ENCODE data around the gene PNPLA6. TPM values are rescaled to one million over a fixed set of nuclear protein-coding genes. Genes with fewer than 3 reads are reported as not detected.

PNPLA6 gene
- total and polyA plus RNA-seq, 9 of the 15 experiments (the other 6 are each of a cell fraction or from before 2014, with no cell fraction given): 0.07 to 30.2 (median 8.3) TPM

DNA sequence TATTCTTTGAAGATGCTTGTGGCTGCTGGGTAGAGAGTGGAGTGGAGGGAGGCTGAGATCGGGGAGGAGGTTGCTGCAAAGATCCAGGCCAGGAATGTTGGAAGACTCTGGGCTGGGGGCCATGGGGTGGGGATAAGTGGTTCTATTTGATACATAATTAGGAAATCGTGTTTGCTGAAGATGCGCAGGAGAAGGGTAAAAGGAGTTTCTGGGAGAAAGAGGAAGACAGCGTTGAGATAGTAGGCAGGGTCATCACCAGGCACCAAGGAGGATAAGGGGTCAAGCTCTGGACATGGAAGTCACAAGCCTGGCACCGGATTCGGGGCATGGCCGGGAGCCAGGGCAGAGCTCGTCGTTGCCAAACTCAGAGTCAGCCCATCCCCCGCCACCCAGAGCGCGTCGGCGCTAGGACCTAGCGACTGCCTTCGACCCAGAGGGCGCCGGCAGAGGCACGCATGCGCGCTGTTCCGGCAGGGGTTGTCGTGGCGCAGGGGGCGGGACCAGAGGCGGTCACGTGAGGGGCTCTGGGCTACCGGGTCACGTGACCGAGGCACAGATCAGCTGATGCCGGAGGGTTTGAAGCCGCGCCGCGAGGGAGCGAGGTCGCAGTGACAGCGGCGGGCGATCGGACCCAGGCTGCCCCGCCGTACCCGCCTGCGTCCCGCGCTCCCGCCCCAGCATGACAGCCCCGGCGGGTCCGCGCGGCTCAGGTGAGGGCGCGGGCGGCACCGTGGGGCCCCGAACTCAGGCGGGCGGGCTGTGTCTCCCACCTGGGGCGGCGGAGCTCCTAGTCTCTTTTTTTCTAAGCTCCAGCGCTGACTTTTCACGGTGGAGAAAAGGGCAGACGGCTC is 13.2 kb upstream of the PNPLA6 start, which contains the start of gene MCOLN1 (continued):
- TF ChIP-seq, protein P1, sequence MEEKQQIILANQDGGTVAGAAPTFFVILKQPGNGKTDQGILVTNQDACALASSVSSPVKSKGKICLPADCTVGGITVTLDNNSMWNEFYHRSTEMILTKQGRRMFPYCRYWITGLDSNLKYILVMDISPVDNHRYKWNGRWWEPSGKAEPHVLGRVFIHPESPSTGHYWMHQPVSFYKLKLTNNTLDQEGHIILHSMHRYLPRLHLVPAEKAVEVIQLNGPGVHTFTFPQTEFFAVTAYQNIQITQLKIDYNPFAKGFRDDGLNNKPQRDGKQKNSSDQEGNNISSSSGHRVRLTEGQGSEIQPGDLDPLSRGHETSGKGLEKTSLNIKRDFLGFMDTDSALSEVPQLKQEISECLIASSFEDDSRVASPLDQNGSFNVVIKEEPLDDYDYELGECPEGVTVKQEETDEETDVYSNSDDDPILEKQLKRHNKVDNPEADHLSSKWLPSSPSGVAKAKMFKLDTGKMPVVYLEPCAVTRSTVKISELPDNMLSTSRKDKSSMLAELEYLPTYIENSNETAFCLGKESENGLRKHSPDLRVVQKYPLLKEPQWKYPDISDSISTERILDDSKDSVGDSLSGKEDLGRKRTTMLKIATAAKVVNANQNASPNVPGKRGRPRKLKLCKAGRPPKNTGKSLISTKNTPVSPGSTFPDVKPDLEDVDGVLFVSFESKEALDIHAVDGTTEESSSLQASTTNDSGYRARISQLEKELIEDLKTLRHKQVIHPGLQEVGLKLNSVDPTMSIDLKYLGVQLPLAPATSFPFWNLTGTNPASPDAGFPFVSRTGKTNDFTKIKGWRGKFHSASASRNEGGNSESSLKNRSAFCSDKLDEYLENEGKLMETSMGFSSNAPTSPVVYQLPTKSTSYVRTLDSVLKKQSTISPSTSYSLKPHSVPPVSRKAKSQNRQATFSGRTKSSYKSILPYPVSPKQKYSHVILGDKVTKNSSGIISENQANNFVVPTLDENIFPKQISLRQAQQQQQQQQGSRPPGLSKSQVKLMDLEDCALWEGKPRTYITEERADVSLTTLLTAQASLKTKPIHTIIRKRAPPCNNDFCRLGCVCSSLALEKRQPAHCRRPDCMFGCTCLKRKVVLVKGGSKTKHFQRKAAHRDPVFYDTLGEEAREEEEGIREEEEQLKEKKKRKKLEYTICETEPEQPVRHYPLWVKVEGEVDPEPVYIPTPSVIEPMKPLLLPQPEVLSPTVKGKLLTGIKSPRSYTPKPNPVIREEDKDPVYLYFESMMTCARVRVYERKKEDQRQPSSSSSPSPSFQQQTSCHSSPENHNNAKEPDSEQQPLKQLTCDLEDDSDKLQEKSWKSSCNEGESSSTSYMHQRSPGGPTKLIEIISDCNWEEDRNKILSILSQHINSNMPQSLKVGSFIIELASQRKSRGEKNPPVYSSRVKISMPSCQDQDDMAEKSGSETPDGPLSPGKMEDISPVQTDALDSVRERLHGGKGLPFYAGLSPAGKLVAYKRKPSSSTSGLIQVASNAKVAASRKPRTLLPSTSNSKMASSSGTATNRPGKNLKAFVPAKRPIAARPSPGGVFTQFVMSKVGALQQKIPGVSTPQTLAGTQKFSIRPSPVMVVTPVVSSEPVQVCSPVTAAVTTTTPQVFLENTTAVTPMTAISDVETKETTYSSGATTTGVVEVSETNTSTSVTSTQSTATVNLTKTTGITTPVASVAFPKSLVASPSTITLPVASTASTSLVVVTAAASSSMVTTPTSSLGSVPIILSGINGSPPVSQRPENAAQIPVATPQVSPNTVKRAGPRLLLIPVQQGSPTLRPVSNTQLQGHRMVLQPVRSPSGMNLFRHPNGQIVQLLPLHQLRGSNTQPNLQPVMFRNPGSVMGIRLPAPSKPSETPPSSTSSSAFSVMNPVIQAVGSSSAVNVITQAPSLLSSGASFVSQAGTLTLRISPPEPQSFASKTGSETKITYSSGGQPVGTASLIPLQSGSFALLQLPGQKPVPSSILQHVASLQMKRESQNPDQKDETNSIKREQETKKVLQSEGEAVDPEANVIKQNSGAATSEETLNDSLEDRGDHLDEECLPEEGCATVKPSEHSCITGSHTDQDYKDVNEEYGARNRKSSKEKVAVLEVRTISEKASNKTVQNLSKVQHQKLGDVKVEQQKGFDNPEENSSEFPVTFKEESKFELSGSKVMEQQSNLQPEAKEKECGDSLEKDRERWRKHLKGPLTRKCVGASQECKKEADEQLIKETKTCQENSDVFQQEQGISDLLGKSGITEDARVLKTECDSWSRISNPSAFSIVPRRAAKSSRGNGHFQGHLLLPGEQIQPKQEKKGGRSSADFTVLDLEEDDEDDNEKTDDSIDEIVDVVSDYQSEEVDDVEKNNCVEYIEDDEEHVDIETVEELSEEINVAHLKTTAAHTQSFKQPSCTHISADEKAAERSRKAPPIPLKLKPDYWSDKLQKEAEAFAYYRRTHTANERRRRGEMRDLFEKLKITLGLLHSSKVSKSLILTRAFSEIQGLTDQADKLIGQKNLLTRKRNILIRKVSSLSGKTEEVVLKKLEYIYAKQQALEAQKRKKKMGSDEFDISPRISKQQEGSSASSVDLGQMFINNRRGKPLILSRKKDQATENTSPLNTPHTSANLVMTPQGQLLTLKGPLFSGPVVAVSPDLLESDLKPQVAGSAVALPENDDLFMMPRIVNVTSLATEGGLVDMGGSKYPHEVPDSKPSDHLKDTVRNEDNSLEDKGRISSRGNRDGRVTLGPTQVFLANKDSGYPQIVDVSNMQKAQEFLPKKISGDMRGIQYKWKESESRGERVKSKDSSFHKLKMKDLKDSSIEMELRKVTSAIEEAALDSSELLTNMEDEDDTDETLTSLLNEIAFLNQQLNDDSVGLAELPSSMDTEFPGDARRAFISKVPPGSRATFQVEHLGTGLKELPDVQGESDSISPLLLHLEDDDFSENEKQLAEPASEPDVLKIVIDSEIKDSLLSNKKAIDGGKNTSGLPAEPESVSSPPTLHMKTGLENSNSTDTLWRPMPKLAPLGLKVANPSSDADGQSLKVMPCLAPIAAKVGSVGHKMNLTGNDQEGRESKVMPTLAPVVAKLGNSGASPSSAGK (IDR thresholded peaks at IDR 0.05): peak; percentile 71
- no peak for TF ChIP-seq ETV6 (IDR thresholded peaks at IDR 0.05; ENCODE audit: borderline replicate concordance in 1 of 2, low read depth in 2 of 2, low read length in 1 of 2)
- TF ChIP-seq ETV6 (CRISPR knock-in tag; IDR thresholded peaks at IDR 0.05; ENCODE audit: borderline replicate concordance): 0 out of 2 replicates have a peak, but pooled peaks have one; percentile 46
- peak in 1 of 2 experiments; percentile 53; a peak in 1 of 4 replicates for TF ChIP-seq KDM4B (IDR thresholded peaks at IDR 0.05; ENCODE audit: borderline replicate concordance in 2 of 2, low read depth in 1 of 2)
- TF ChIP-seq, protein P2, sequence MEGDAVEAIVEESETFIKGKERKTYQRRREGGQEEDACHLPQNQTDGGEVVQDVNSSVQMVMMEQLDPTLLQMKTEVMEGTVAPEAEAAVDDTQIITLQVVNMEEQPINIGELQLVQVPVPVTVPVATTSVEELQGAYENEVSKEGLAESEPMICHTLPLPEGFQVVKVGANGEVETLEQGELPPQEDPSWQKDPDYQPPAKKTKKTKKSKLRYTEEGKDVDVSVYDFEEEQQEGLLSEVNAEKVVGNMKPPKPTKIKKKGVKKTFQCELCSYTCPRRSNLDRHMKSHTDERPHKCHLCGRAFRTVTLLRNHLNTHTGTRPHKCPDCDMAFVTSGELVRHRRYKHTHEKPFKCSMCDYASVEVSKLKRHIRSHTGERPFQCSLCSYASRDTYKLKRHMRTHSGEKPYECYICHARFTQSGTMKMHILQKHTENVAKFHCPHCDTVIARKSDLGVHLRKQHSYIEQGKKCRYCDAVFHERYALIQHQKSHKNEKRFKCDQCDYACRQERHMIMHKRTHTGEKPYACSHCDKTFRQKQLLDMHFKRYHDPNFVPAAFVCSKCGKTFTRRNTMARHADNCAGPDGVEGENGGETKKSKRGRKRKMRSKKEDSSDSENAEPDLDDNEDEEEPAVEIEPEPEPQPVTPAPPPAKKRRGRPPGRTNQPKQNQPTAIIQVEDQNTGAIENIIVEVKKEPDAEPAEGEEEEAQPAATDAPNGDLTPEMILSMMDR (IDR thresholded peaks at IDR 0.05 in 2 of 3, conservative IDR thresholded peaks at IDR 0.05 in 1 of 3; ENCODE audit: insufficient read depth in 2 of 3, low read depth in 1 of 3, low read length in 3 of 3): no peak
- TF ChIP-seq, protein P3, sequence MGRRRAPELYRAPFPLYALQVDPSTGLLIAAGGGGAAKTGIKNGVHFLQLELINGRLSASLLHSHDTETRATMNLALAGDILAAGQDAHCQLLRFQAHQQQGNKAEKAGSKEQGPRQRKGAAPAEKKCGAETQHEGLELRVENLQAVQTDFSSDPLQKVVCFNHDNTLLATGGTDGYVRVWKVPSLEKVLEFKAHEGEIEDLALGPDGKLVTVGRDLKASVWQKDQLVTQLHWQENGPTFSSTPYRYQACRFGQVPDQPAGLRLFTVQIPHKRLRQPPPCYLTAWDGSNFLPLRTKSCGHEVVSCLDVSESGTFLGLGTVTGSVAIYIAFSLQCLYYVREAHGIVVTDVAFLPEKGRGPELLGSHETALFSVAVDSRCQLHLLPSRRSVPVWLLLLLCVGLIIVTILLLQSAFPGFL (CRISPR knock-in tag; IDR thresholded peaks at IDR 0.05): no peak
- TF ChIP-seq NFE2L1 (tag; IDR thresholded peaks at IDR 0.05; ENCODE audit: borderline replicate concordance, low read depth): no peak
